Astrocyte of the cerebellum (primary cell): ENCODE data around the gene TCP1.

ENCODE experiments used
- DNase-seq: peaks from one replicate; pipeline ENCODE4 v3.0.0-alpha.2; 2011; ENCODE audit warnings: low read depth
- H3K4me3 ChIP-seq: 2 replicates; pipeline ENCODE4 v1.5.1; 2011; ENCODE audit warnings: mild to moderate bottlenecking, low read depth, low read length, moderate library complexity
- CTCF ChIP-seq: IDR thresholded peaks from 2 replicates; pipeline ENCODE4 v1.5.1; 2012; ENCODE audit warnings: low read length, low read depth, moderate library complexity, mild to moderate bottlenecking; ENCODE audit errors: missing control alignments
- in situ Hi-C: cut with HindIII; loops from 2 replicates; pipeline ENCODE4 v1.10.0; 2017; ENCODE audit warnings: low sequenced_read_pairs

Gene TCP1

GRCh38 chr6:159832946-159833345, 43.5 kb upstream of the TCP1 start:
- no peak overlapping the region for H3K4me3 ChIP-seq
- DNase-seq, result no peak
- in situ Hi-C loops, result no loop called here
- TF ChIP-seq CTCF, result no peak

GRCh38 chr6:159831373-159831679, 41.9 kb upstream of the TCP1 start:
- in situ Hi-C loops, result no loop called here
- no peak overlapping the region for H3K4me3 ChIP-seq
- DNase-seq, result no peak
- TF ChIP-seq CTCF, result no peak

GRCh38 chr6:159830501-159831372, 41.3 kb upstream of the TCP1 start:
- DNase-seq, result no peak
- no peak for TF ChIP-seq CTCF
- in situ Hi-C loops, result no loop called here
- H3K4me3 ChIP-seq, result no peak overlapping the region

- no peak for DNase-seq
- H3K4me3 ChIP-seq, result no peak overlapping the region
- no peak for TF ChIP-seq CTCF
- in situ Hi-C loops, result no loop called here
Measured at GRCh38 chr6:159829526-159829925, 40.1 kb upstream of the TCP1 start.

- no peak overlapping the region for H3K4me3 ChIP-seq
- in situ Hi-C loops, result no loop called here
- no peak for DNase-seq
- no peak for TF ChIP-seq CTCF
Measured at GRCh38 chr6:159828074-159828473, 38.7 kb upstream of the TCP1 start.

GRCh38 chr6:159826968-159827647, 37.7 kb upstream of the TCP1 start:
- no peak for DNase-seq
- no peak overlapping the region for H3K4me3 ChIP-seq
- no peak for TF ChIP-seq CTCF
- in situ Hi-C loops, result no loop called here
